ENCODE results near the gene LGALS9. TPM values are rescaled to one million over a fixed set of nuclear protein-coding genes. Genes with fewer than 3 reads are reported as not detected.
A peak's percentile ranks its signal among the peaks of the same experiment; 100 is the strongest.
"Not testable (repeated sequence)": the region's sequence is repeated elsewhere in the genome, so short reads cannot be mapped to it uniquely, and the experiment has no call there.

The LGALS9 gene
- total RNA-seq, 4 donors from 2014 or later = 8.9 to 36.4 (median 18.0) TPM

DNA sequence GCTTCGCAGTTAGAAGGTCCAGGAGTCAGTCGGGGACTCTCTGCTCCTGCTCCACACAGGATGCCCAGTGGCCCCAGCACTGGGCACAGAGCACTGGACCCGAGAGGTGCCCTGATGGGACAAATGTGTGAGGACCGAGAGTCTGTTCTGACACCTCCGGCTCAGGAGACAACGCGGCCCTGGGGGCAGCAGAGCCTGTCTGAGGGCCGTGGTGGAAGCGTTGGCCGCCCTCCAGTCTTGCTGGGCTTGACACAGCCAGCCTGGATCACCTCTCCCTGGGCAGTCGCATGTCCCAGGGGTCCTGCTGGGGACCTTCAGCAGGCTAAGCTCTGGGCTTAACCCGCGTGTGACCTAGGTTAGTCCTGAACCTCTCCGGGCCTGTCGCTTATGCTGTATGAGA, 23.1 kb downstream of the LGALS9 start:
- H3K9me3 ChIP-seq = no peaks in the 10 kb centered on the region
- TF ChIP-seq CTCF (IDR thresholded peaks at IDR 0.05) (no peak), POLR2A (IDR thresholded peaks at IDR 0.05) (no peak)
- no peak for DNase-seq
- no peak overlapping the region for H3K4me3 ChIP-seq (replicated peaks in 1 of 3)
- H3K27me3 ChIP-seq = no peaks in the 10 kb centered on the region
- intact Hi-C loops (cut with DNase I) = loop anchor here (5.0 kb wide), 2 partner anchors 52 to 103 kb away; no protein-coding TSS in a partner anchor
- WGBS, 2 donors = 96 to 99% methylated on average over 4 to 11 of the region's 15 CpGs
- H3K27ac ChIP-seq = no peak overlapping the region
- H3K4me1 ChIP-seq = no peaks in the 10 kb centered on the region
- no peaks in the 10 kb centered on the region for H3K36me3 ChIP-seq

- Histone ChIP-seq H3K4me1 (no peaks in the 10 kb centered on the region), H3K4me3 (replicated peaks in 1 of 3) (no peak overlapping the region), H3K27me3 (no peaks in the 10 kb centered on the region), H3K36me3 (no peaks in the 10 kb centered on the region), H3K27ac (no peak overlapping the region), H3K9me3 (no peaks in the 10 kb centered on the region)
- peak; percentile 64 to 68 for DNase-seq
- WGBS, 2 donors = 49 to 70% methylated on average over 21 to 31 of the region's 34 CpGs
- intact Hi-C loops (cut with DNase I) = loop anchor here (5.0 kb wide), 2 partner anchors 53 to 102 kb away; no protein-coding TSS in a partner anchor
- TF ChIP-seq POLR2A (IDR thresholded peaks at IDR 0.05) (no peak), CTCF (IDR thresholded peaks at IDR 0.05) (peak; percentile 74 to 88 (median 81))
Observed at GRCh38 chr17:27654654-27655524, 23.9 kb downstream of the LGALS9 start.

GRCh38 chr17:27655525-27656111, 24.6 kb downstream of the LGALS9 start:
- H3K4me3 ChIP-seq (replicated peaks in 1 of 3); H3K9me3 ChIP-seq; H3K27ac ChIP-seq; H3K4me1 ChIP-seq; H3K27me3 ChIP-seq; DNase-seq; H3K36me3 ChIP-seq; intact Hi-C loops (cut with DNase I): not testable (repeated sequence)
- 75 to 83% methylated on average over 13 to 16 of the region's 16 CpGs for WGBS, 2 donors

DNA sequence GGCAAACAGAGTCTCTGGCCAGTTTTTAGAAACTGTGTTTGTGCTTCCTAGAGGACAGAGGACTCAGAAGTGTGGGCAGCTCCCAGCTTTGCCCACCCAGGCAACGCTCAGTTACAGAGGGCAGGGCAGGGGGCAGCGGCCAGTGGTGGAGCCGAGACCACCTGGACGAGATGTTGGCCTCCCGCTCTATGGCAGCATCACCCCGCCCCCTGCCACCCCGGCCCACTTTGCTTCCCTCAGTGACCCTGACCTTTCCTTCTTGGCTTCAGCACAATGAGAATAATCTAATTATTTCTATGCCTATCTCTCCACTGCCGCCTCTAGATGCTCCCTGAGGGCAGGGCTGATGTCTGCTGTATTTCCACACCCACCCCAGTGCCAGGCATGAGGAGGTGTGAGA, 25.6 kb downstream of the LGALS9 start:
- H3K4me3 ChIP-seq (replicated peaks in 1 of 3); H3K36me3 ChIP-seq; H3K27ac ChIP-seq; H3K27me3 ChIP-seq; DNase-seq; intact Hi-C loops (cut with DNase I); H3K4me1 ChIP-seq; H3K9me3 ChIP-seq: not testable (repeated sequence)
- whole genome bisulfite sequencing, 2 donors = 79 to 88% methylated on average over 7 to 8 of the region's 8 CpGs

- no peak for DNase-seq
- Histone ChIP-seq H3K36me3 (no peaks in the 10 kb centered on the region), H3K4me3 (replicated peaks in 1 of 3) (no peak overlapping the region), H3K27me3 (no peaks in the 10 kb centered on the region), H3K4me1 (no peaks in the 10 kb centered on the region), H3K9me3 (no peaks in the 10 kb centered on the region), H3K27ac (no peak overlapping the region)
- TF ChIP-seq CTCF (IDR thresholded peaks at IDR 0.05) (no peak), POLR2A (IDR thresholded peaks at IDR 0.05) (no peak)
- intact Hi-C loops (cut with DNase I) = no loop called here
- WGBS, 2 donors = 54 to 60% methylated on average over 5 of the region's 5 CpGs
Observed at GRCh38 chr17:27657620-27658019, 26.6 kb downstream of the LGALS9 start.

DNA sequence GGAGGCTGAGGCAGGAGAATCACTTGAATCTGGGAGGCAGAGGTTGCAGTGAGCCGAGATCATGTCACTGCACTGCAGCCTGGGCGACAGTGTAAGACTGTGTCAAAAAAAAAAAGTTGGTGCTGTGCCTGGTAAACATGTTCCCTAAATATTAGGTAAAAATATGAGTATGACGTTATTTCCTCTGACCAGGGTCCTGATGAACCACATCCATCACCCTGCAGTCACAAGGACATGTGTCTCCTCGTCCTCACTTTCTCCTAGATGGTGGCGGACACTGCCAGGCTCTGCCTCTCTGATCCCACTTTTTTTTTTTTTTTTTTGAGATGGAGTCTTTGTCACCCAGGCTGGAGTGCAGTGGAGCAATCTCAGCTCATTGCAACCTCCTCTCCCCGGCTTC, 28.7 kb downstream of the LGALS9 start:
- Histone ChIP-seq H3K27ac (no peak overlapping the region), H3K4me1 (no peaks in the 10 kb centered on the region), H3K27me3 (no peaks in the 10 kb centered on the region), H3K36me3 (no peaks in the 10 kb centered on the region), H3K9me3 (no peaks in the 10 kb centered on the region), H3K4me3 (replicated peaks in 1 of 3) (no peak overlapping the region)
- TF ChIP-seq CTCF (IDR thresholded peaks at IDR 0.05) = no peak
- no peak for TF ChIP-seq POLR2A (IDR thresholded peaks at IDR 0.05)
- intact Hi-C loops (cut with DNase I) = no loop called here
- DNase-seq = no peak
- WGBS, 2 donors = 86% methylated on average over 6 of the region's 6 CpGs
